Measurements from ENCODE around the gene HHATL. TPM values are rescaled to one million over a fixed set of nuclear protein-coding genes. Genes with fewer than 3 reads are reported as not detected.

Gene HHATL
- total RNA-seq, 1 donor from 2014 or later, result 552 TPM

DNA sequence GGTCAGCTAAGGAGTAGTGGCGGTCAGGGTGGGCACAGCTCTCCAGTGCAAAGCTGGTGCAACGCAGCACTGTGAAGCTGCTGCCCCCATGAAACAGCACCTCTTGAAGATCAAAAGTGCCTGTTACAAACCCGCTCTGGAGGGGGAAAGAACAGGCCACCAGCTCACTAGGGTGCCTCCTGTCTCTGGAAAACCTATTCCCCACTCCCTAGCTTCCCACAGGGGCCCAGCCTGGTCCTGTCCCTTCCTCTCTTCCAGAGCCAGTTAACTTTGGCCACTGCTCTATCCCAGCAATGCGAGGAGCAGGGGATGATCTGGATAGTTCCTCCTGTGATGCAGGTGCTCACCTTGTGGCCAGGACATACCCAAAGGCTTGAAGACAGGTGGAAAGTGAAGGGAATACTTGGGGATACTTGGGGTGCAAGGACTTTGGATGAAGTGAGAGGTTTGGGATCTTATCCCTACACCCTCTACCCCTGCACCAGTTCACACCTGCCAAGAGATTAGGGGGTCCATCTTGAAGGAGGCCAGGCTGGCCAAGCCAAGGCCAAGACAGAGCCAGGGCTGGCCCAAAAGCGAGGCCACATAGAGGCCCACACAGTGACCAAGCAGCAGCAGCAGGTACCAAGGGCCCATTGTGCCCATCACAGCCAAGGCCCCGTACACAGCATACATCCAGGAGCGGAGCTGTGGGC is 4.2 kb downstream of the HHATL start:
- Histone ChIP-seq H3K36me3 (no peaks in the 10 kb centered on the region), H3K27ac (replicated peaks) (peak overlapping the region; percentile 76)

GRCh38 chr3:42697289-42698051 is 5.1 kb downstream of the HHATL start:
- Histone ChIP-seq H3K4me1 (peaks cover 37% of the 10 kb centered on the region), H3K9me3 (replicated peaks) (no peaks in the 10 kb centered on the region), H3K36me3 (no peaks in the 10 kb centered on the region), H3K27ac (replicated peaks) (peak overlapping the region; percentile 76), H3K27me3 (ENCODE audit: low read depth) (peaks cover 10% of the 10 kb centered on the region), H3K4me3 (no peak overlapping the region)
- intact Hi-C loops (cut with micrococcal nuclease), result no loop called here
- TF ChIP-seq, protein P1, sequence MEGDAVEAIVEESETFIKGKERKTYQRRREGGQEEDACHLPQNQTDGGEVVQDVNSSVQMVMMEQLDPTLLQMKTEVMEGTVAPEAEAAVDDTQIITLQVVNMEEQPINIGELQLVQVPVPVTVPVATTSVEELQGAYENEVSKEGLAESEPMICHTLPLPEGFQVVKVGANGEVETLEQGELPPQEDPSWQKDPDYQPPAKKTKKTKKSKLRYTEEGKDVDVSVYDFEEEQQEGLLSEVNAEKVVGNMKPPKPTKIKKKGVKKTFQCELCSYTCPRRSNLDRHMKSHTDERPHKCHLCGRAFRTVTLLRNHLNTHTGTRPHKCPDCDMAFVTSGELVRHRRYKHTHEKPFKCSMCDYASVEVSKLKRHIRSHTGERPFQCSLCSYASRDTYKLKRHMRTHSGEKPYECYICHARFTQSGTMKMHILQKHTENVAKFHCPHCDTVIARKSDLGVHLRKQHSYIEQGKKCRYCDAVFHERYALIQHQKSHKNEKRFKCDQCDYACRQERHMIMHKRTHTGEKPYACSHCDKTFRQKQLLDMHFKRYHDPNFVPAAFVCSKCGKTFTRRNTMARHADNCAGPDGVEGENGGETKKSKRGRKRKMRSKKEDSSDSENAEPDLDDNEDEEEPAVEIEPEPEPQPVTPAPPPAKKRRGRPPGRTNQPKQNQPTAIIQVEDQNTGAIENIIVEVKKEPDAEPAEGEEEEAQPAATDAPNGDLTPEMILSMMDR (IDR thresholded peaks at IDR 0.05; ENCODE audit: borderline replicate concordance), result no peak
- no peak for DNase-seq

More for the DNA sequence above, 4.2 kb downstream of the HHATL start:
- TF ChIP-seq, protein P1 (IDR thresholded peaks at IDR 0.05; ENCODE audit: borderline replicate concordance), result no peak
- peaks cover 13% of the 10 kb centered on the region for H3K27me3 ChIP-seq (ENCODE audit: low read depth)
- peaks cover 43% of the 10 kb centered on the region for H3K4me1 ChIP-seq
- DNase-seq, result no peak
- H3K9me3 ChIP-seq (replicated peaks), result no peaks in the 10 kb centered on the region
- H3K4me3 ChIP-seq, result peak overlapping the region; percentile 57
- intact Hi-C loops (cut with micrococcal nuclease), result no loop called here

DNA sequence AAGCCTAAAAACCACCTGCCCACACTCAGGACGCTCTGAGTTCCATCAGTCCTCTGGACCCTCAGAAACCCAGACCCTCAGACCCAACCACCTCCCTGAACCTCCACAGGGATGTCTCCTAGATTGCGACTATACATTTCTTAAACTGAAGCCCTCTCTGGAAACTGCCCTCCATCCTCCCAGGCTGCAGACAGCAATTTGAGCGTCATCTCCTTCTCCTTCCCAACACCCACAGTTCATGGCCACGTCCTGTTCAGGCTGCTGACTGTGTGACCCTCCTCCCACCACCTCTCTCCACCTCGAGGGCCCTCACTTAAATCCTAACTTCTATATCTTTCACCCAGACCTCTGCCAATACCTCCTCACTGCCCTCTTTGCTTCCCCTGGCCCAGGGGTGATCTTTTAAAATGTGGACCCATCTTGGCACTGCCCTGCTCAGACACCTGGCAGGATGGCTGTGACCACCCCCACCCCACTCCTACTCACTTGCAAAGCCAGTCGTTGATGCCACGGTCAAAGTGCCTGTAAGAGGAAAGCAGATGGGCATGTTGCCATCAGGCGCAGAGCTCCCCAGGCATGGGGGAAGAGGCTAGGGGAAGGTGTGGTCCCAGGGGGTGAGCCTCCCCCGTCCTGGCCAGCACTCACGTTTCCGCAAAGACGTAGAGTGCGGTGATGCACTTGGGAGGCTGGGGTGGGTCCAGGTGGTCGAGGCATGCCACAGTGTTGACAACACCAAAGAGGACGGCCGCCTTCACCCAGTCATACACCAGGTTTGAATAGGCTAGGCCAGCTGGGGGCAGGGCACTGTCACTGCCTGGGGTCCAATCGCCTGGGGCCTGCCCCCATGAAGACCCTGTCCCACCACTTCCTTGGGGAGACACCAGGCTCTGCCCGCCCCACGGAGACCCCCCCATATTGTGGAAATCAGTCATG is 6.0 kb downstream of the HHATL start:
- no peak overlapping the region for H3K4me3 ChIP-seq
- no peaks in the 10 kb centered on the region for H3K9me3 ChIP-seq (replicated peaks)
- no peaks in the 10 kb centered on the region for H3K36me3 ChIP-seq
- peak overlapping the region; percentile 76 for H3K27ac ChIP-seq (replicated peaks)
- TF ChIP-seq, protein P1 (IDR thresholded peaks at IDR 0.05; ENCODE audit: borderline replicate concordance), result no peak
- intact Hi-C loops (cut with micrococcal nuclease), result no loop called here
- DNase-seq, result no peak
- peaks cover 37% of the 10 kb centered on the region for H3K4me1 ChIP-seq
- peaks cover 1% of the 10 kb centered on the region for H3K27me3 ChIP-seq (ENCODE audit: low read depth)

GRCh38 chr3:42694366-42694765 is 8.2 kb downstream of the HHATL start:
- Histone ChIP-seq H3K4me1 (peaks cover 33% of the 10 kb centered on the region), H3K36me3 (no peaks in the 10 kb centered on the region), H3K27me3 (ENCODE audit: low read depth) (no peaks in the 10 kb centered on the region), H3K9me3 (replicated peaks) (no peaks in the 10 kb centered on the region), H3K27ac (replicated peaks) (no peak overlapping the region), H3K4me3 (no peak overlapping the region)
- no peak for DNase-seq
- TF ChIP-seq, protein P1 (IDR thresholded peaks at IDR 0.05; ENCODE audit: borderline replicate concordance), result no peak
- intact Hi-C loops (cut with micrococcal nuclease), result no loop called here

GRCh38 chr3:42693530-42693930 is 9.1 kb downstream of the HHATL start:
- Histone ChIP-seq H3K4me3 (no peak overlapping the region), H3K27me3 (ENCODE audit: low read depth) (no peaks in the 10 kb centered on the region), H3K27ac (replicated peaks) (peak overlapping the region; percentile 23), H3K36me3 (no peaks in the 10 kb centered on the region), H3K4me1 (peaks cover 25% of the 10 kb centered on the region), H3K9me3 (replicated peaks) (no peaks in the 10 kb centered on the region)
- DNase-seq, result no peak
- TF ChIP-seq, protein P1 (IDR thresholded peaks at IDR 0.05; ENCODE audit: borderline replicate concordance), result no peak
- intact Hi-C loops (cut with micrococcal nuclease), result no loop called here
